Pancreas (tissue), 10 donors: ENCODE data around the gene SLC15A1. TPM values are rescaled to one million over a fixed set of nuclear protein-coding genes. Genes with fewer than 3 reads are reported as not detected.
A peak's percentile ranks its signal among the peaks of the same experiment; 100 is the strongest.

Experiments used
- ATAC-seq, 4 donors: fragments of 200-7000 bp; cut with Tn5 transposase; one replicate each; pipeline versions ENCODE4 v1.8.0 to v1.9.1; 2020; ENCODE audit warnings: mild to moderate bottlenecking in 4 of 4, moderate library complexity in 4 of 4
- DNase-seq, 6 donors: peaks; one replicate each; pipeline ENCODE4 v3.0.0-alpha.2; 2020
- FAIRE-seq: peaks from 2 replicates; lab custom pipeline; 2012; peaks lifted over from hg19 to GRCh38; lab: Jason Lieb, UNC
- H3K27ac ChIP-seq, 4 donors: fragments of 200-600 bp; sonication (generic); 1 replicate in 3 of 4; 2 replicates in 1 of 4; pipeline versions ENCODE4 v1.5.0 to v1.8.0; 2020
- H3K27me3 ChIP-seq, 4 donors: fragments of 200-600 bp; one replicate each; pipeline ENCODE4 v1.8.0; 2021
- H3K36me3 ChIP-seq, 3 donors: fragments of 200-600 bp; sonication (generic) in 1 of 3; one replicate each; pipeline versions ENCODE4 v1.5.0 to v1.8.0; 2020 to 2021
- H3K4me1 ChIP-seq, 3 donors: fragments of 200-600 bp; one replicate each; pipeline ENCODE4 v1.8.0; 2021
- H3K4me3 ChIP-seq, 4 donors: fragments of 200-600 bp; sonication (generic) in 2 of 4; one replicate each; pipeline versions ENCODE4 v1.5.0 to v1.8.0; 2020 to 2021
- H3K9me3 ChIP-seq, 4 donors: fragments of 200-600 bp; one replicate each; pipeline ENCODE4 v1.8.0; 2021
- CTCF ChIP-seq, 4 donors: fragments of 200-600 bp; sonication (generic) in 3 of 4; IDR thresholded peaks; one replicate each; pipeline versions ENCODE4 v1.5.0 to v1.8.0; 2021; ENCODE audit warnings: antibody characterized with exemption in 4 of 4
- WGBS, 2 donors: extraction: QIAGEN DNeasy Blood & Tissue Kit; methylation state at CpG; one replicate each; pipeline ENCODE4 v1.1.7; 2013; 5-methylcytosine and 5-hydroxymethylcytosine counted together
- intact Hi-C, 3 donors: fragments of 100-400 bp; cut with DNase I; formaldehyde crosslinking; loops; one replicate each; pipeline versions ENCODE4 v1.11.1 to v1.14.2; 2022
- polyA plus RNA-seq, 2 donors: library from polyadenylated mRNA; stranded (reverse); fragments of 200-250 nt; gene quantifications; one replicate each; pipeline ENCODE4 v1.2.3, GENCODE V29; 2013
- total RNA-seq, 6 donors: library from RNA; stranded (reverse); fragmentation: NEBNext Ultra II Directional in 4 of 6; extraction: Animal tissue kit (Norgen Biotek cat#: 25700) in 4 of 6; gene quantifications; one replicate each; pipeline versions ENCODE4 v1.2.1 to v1.2.4, GENCODE V29; 2021 to 2023
- donor health status: healthy with polysubstance abuse.
- donor health status: DM: no; HTN: no; CAD: no; lungs with moderate emphysema.
- donor health status: DM: no; HTN: no; CAD: no.
- donor health status: control.
- donor health status: control.
- donor health status: Bipolar disorder and iron deficiency.
- donor health status: DM: yes; HTN: yes; CAD: no.
- donor health status: DM: no; HTN: no; CAD: no.
- donor health status: DM: no; HTN: no; CAD: no.
- donor health status: DM: yes; HTN: yes; CAD: no.

SLC15A1 gene
- total and polyA plus RNA-seq, 8 donors = 4.6 to 16.7 (median 6.6) TPM

GRCh38 chr13:98664924-98665637, 87.4 kb downstream of the SLC15A1 start:
- DNase-seq (no peak), ATAC-seq (peak; percentile 30 to 66 (median 64)), FAIRE-seq (no peak)
- WGBS, 2 donors = 34 to 42% methylated on average over 3 of the region's 3 CpGs
- H3K4me1 ChIP-seq = peaks cover 5 to 19% (median 18%) of the 10 kb centered on the region in 3 donors
- no peaks in the 10 kb centered on the region for H3K27me3 ChIP-seq
- H3K9me3 ChIP-seq = no peaks in the 10 kb centered on the region
- no peak overlapping the region for H3K4me3 ChIP-seq
- H3K36me3 ChIP-seq = no peaks in the 10 kb centered on the region
- H3K27ac ChIP-seq = peak overlapping the region in 1 of 4 donors; percentile 33
- intact Hi-C loops = loop anchor here in 1 of 3 donors (5.0 kb wide), 1 partner anchor 208 kb away; no protein-coding TSS in a partner anchor
- no peak for TF ChIP-seq CTCF (IDR thresholded peaks at IDR 0.05)

- DNase-seq (no peak), FAIRE-seq (no peak), ATAC-seq (no peak)
- Histone ChIP-seq H3K4me3 (no peak overlapping the region), H3K36me3 (no peaks in the 10 kb centered on the region), H3K27ac (peak overlapping the region in 1 of 4 donors; percentile 33), H3K4me1 (peaks cover 5 to 19% (median 18%) of the 10 kb centered on the region in 3 donors), H3K27me3 (no peaks in the 10 kb centered on the region), H3K9me3 (no peaks in the 10 kb centered on the region)
- no peak for TF ChIP-seq CTCF (IDR thresholded peaks at IDR 0.05)
- intact Hi-C loops = no loop called here
- 75 to 88% methylated on average over 1 of the region's 1 CpG for WGBS, 2 donors
Observed at GRCh38 chr13:98664510-98664909, 88.0 kb downstream of the SLC15A1 start.

GRCh38 chr13:98664047-98664446, 88.4 kb downstream of the SLC15A1 start:
- H3K9me3 ChIP-seq = no peaks in the 10 kb centered on the region
- intact Hi-C loops = no loop called here
- no peaks in the 10 kb centered on the region for H3K36me3 ChIP-seq
- FAIRE-seq (no peak), ATAC-seq (peak in 1 of 4 donors; percentile 32), DNase-seq (no peak)
- H3K27ac ChIP-seq = no peak overlapping the region
- TF ChIP-seq CTCF (IDR thresholded peaks at IDR 0.05) = no peak
- H3K4me3 ChIP-seq = no peak overlapping the region
- no peaks in the 10 kb centered on the region for H3K27me3 ChIP-seq
- 82 to 85% methylated on average over 11 of the region's 11 CpGs for WGBS, 2 donors
- peaks cover 5 to 19% (median 18%) of the 10 kb centered on the region in 3 donors for H3K4me1 ChIP-seq

- Histone ChIP-seq H3K4me3 (no peak overlapping the region), H3K9me3 (no peaks in the 10 kb centered on the region), H3K4me1 (peaks cover 0 to 4% (median 0%) of the 10 kb centered on the region in 3 donors), H3K27me3 (no peaks in the 10 kb centered on the region), H3K27ac (no peak overlapping the region), H3K36me3 (no peaks in the 10 kb centered on the region)
- intact Hi-C loops = loop anchor here in 2 of 3 donors (5.0 to 10.0 kb wide), 2 partner anchors 213 to 216 kb away; no protein-coding TSS in a partner anchor
- TF ChIP-seq CTCF (IDR thresholded peaks at IDR 0.05) = no peak
- ATAC-seq (peak in 1 of 4 donors; percentile 43), DNase-seq (no peak), FAIRE-seq (no peak)
- 66 to 68% methylated on average over 5 of the region's 5 CpGs for WGBS, 2 donors
Observed at GRCh38 chr13:98658131-98658530, 94.3 kb downstream of the SLC15A1 start.
